Lung (tissue), 12 donors: Measurements from ENCODE around the gene SMC3. TPM values are rescaled to one million over a fixed set of nuclear protein-coding genes. Genes with fewer than 3 reads are reported as not detected.

Experiments
- ATAC-seq: fragments of 200-7000 bp; cut with Tn5 transposase; one replicate; pipeline ENCODE4 v1.9.1; 2020; ENCODE audit warnings: moderate number of reproducible peaks; ENCODE audit not compliant: insufficient read depth, low FRiP score
- DNase-seq, 3 donors: peaks; one replicate each; pipeline ENCODE4 v3.0.0-alpha.2; 2013 to 2017
- H3K27ac ChIP-seq, 2 donors: one replicate each; pipeline ENCODE4 v1.5.1; 2013; ENCODE audit warnings: mild to moderate bottlenecking in 2 of 2, moderate library complexity in 2 of 2, control low read depth in 1 of 2, inconsistent platforms in 1 of 2, low read depth in 1 of 2, low read length in 1 of 2
- H3K27me3 ChIP-seq, 3 donors: one replicate each; pipeline ENCODE4 v1.5.1; 2013; ENCODE audit warnings: low read length in 2 of 3; ENCODE audit not compliant: control insufficient read depth in 3 of 3, insufficient read depth in 3 of 3
- H3K36me3 ChIP-seq, 4 donors: one replicate each; pipeline ENCODE4 v1.5.1; 2013; ENCODE audit warnings: low read length in 4 of 4, mild to moderate bottlenecking in 1 of 4, moderate library complexity in 1 of 4; ENCODE audit not compliant: control insufficient read depth in 4 of 4, insufficient read depth in 4 of 4
- H3K4me1 ChIP-seq, 5 donors: one replicate each; pipeline ENCODE4 v1.5.1; 2013; ENCODE audit warnings: low read length in 5 of 5, mild to moderate bottlenecking in 2 of 5, moderate library complexity in 1 of 5; ENCODE audit not compliant: control insufficient read depth in 5 of 5, insufficient read depth in 5 of 5
- H3K4me3 ChIP-seq: one replicate; pipeline ENCODE4 v1.5.1; 2013; ENCODE audit warnings: mild to moderate bottlenecking, control low read depth, moderate library complexity
- H3K9ac ChIP-seq, 2 donors: one replicate each; pipeline ENCODE4 v1.5.1; 2013; ENCODE audit warnings: low read length in 2 of 2, control low read depth in 1 of 2; ENCODE audit not compliant: insufficient read depth in 1 of 2
- H3K9me3 ChIP-seq, 4 donors: one replicate each; pipeline ENCODE4 v1.5.1; 2013; ENCODE audit warnings: low read length in 3 of 4, mild to moderate bottlenecking in 1 of 4, moderate library complexity in 1 of 4; ENCODE audit not compliant: control insufficient read depth in 4 of 4, insufficient read depth in 3 of 4
- CTCF ChIP-seq: IDR thresholded peaks from 2 replicates; pipeline ENCODE4 v1.5.1; 2012; ENCODE audit warnings: mild to moderate bottlenecking; ENCODE audit errors: control extremely low read depth, extremely low read depth
- WGBS, 2 donors: extraction: QIAGEN DNeasy Blood & Tissue Kit; methylation state at CpG; one replicate each; pipeline ENCODE4 v1.1.7; 2013; 5-methylcytosine and 5-hydroxymethylcytosine counted together
- polyA plus RNA-seq, 2 donors: library from polyadenylated mRNA; stranded (reverse); fragments of 200-250 nt; gene quantifications; one replicate each; pipeline ENCODE4 v1.2.1, GENCODE V29; 2013
- total RNA-seq, 2 donors: library from RNA; depleted of rRNA in 1 of 2; stranded (reverse); fragments of >200 nt in 1 of 2; gene quantifications; one replicate each; pipeline ENCODE4 v1.2.1, GENCODE V29; 2014 to 2021
- donor health status: control.
- donor health status: control.
- donor health status: Bipolar disorder and iron deficiency.
- donor health status: healthy.
- donor health status: DM: yes; HTN: yes; CAD: no.

Gene SMC3
- total and polyA plus RNA-seq, 4 donors, result 11.9 to 41.3 (median 20.2) TPM

GRCh38 chr10:110616493-110617033 lies 49.1 kb downstream of the SMC3 start:
- no peak for ATAC-seq

GRCh38 chr10:110617425-110618229 lies 50.1 kb downstream of the SMC3 start:
- no peak for TF ChIP-seq CTCF
- Histone ChIP-seq H3K27ac (no peak overlapping the region), H3K9ac (no peak overlapping the region), H3K4me3 (no peak overlapping the region), H3K27me3 (peaks cover 0 to 2% (median 0%) of the 10 kb centered on the region in 3 donors), H3K4me1 (peaks cover 0 to 5% (median 0%) of the 10 kb centered on the region in 5 donors), H3K9me3 (no peaks in the 10 kb centered on the region), H3K36me3 (no peaks in the 10 kb centered on the region)
- ATAC-seq, result peak; percentile 27
- DNase-seq, result no peak
- 94 to 96% methylated on average over 7 of the region's 7 CpGs for WGBS, 2 donors

More at GRCh38 chr10:110616493-110617033, 49.1 kb downstream of the SMC3 start:
- WGBS, 2 donors, result 96 to 100% methylated on average over 5 of the region's 5 CpGs
- H3K4me1 ChIP-seq, result peaks cover 0 to 5% (median 0%) of the 10 kb centered on the region in 5 donors
- peaks cover 0 to 2% (median 0%) of the 10 kb centered on the region in 3 donors for H3K27me3 ChIP-seq
- H3K9ac ChIP-seq, result no peak overlapping the region
- no peak for DNase-seq
- H3K4me3 ChIP-seq, result no peak overlapping the region
- H3K9me3 ChIP-seq, result no peaks in the 10 kb centered on the region
- no peak overlapping the region for H3K27ac ChIP-seq
- TF ChIP-seq CTCF, result no peak
- no peaks in the 10 kb centered on the region for H3K36me3 ChIP-seq

- no peaks in the 10 kb centered on the region for H3K36me3 ChIP-seq
- H3K27me3 ChIP-seq, result peaks cover 0 to 2% (median 0%) of the 10 kb centered on the region in 3 donors
- no peak for TF ChIP-seq CTCF
- no peaks in the 10 kb centered on the region for H3K9me3 ChIP-seq
- WGBS, 2 donors, result 80 to 85% methylated on average over 5 of the region's 5 CpGs
- DNase-seq (no peak), ATAC-seq (no peak)
- H3K27ac ChIP-seq, result no peak overlapping the region
- peaks cover 0 to 5% (median 0%) of the 10 kb centered on the region in 5 donors for H3K4me1 ChIP-seq
- H3K9ac ChIP-seq, result no peak overlapping the region
- no peak overlapping the region for H3K4me3 ChIP-seq
Measured at GRCh38 chr10:110618230-110618610, 50.7 kb downstream of the SMC3 start.
